ENCODE results near the gene PTPRZ1.

PTPRZ1 gene

DNA sequence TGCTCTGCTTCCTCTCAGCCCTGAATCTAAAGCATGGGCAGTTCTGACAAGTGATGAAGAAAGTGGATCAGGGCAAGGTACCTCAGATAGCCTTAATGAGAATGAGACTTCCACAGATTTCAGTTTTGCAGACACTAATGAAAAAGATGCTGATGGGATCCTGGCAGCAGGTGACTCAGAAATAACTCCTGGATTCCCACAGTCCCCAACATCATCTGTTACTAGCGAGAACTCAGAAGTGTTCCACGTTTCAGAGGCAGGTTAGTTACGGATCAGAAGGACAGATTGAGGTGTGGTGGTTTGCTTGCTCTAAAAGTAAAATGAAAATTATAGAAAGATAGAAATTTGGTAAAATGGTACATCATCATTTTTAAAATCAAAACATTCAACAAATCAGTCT is 140.7 kb downstream of the PTPRZ1 start:
- TF ChIP-seq CTCF (IDR thresholded peaks at IDR 0.05; ENCODE audit: low read depth, low read length): no peak
- DNase-seq: no peak
- no peaks in the 10 kb centered on the region for H3K36me3 ChIP-seq
- H3K27ac ChIP-seq: no peak overlapping the region
- no peak overlapping the region for H3K4me3 ChIP-seq (ENCODE audit: low read depth, low read length)
- no peaks in the 10 kb centered on the region for H3K9me3 ChIP-seq (ENCODE audit: severe bottlenecking)
- H3K27me3 ChIP-seq (ENCODE audit: insufficient read depth, low read depth, severe bottlenecking): no peaks in the 10 kb centered on the region

GRCh38 chr7:122014697-122015096 is 141.7 kb downstream of the PTPRZ1 start:
- no peak for DNase-seq
- H3K9me3 ChIP-seq (ENCODE audit: severe bottlenecking): no peaks in the 10 kb centered on the region
- H3K27me3 ChIP-seq (ENCODE audit: insufficient read depth, low read depth, severe bottlenecking): no peaks in the 10 kb centered on the region
- TF ChIP-seq CTCF (IDR thresholded peaks at IDR 0.05; ENCODE audit: low read depth, low read length): no peak
- H3K36me3 ChIP-seq: no peaks in the 10 kb centered on the region
- no peak overlapping the region for H3K4me3 ChIP-seq (ENCODE audit: low read depth, low read length)
- H3K27ac ChIP-seq: no peak overlapping the region

DNA sequence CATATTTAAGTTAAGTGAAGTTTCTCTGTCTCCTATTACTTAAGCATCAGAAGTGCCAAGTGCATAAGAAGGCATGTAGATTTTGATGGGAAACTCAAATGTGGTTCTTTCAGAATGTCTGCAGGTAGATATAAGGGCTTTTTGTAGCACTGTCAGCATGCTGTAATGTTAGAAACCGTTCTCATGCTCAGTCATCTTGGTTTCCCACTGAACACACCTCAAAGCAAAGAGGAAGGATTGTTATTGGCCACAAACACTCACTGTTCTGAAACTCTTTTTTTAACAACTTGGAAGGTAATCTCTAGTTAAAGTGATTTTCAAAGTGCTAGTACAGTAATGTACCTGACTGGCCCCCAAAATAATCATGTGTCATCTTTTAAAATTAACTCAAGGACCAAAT is 145.1 kb downstream of the PTPRZ1 start:
- Histone ChIP-seq H3K36me3 (no peaks in the 10 kb centered on the region), H3K27ac (no peak overlapping the region), H3K4me3 (ENCODE audit: low read depth, low read length) (no peak overlapping the region), H3K9me3 (ENCODE audit: severe bottlenecking) (no peaks in the 10 kb centered on the region), H3K27me3 (ENCODE audit: insufficient read depth, low read depth, severe bottlenecking) (no peaks in the 10 kb centered on the region)
- TF ChIP-seq CTCF (IDR thresholded peaks at IDR 0.05; ENCODE audit: low read depth, low read length): no peak
- DNase-seq: no peak

- Histone ChIP-seq H3K36me3 (no peaks in the 10 kb centered on the region), H3K9me3 (ENCODE audit: severe bottlenecking) (no peaks in the 10 kb centered on the region), H3K27me3 (ENCODE audit: insufficient read depth, low read depth, severe bottlenecking) (no peaks in the 10 kb centered on the region), H3K27ac (no peak overlapping the region), H3K4me3 (ENCODE audit: low read depth, low read length) (no peak overlapping the region)
- DNase-seq: no peak
- TF ChIP-seq CTCF (IDR thresholded peaks at IDR 0.05; ENCODE audit: low read depth, low read length): no peak
Measured at GRCh38 chr7:122027058-122027457, 154.1 kb downstream of the PTPRZ1 start.

DNA sequence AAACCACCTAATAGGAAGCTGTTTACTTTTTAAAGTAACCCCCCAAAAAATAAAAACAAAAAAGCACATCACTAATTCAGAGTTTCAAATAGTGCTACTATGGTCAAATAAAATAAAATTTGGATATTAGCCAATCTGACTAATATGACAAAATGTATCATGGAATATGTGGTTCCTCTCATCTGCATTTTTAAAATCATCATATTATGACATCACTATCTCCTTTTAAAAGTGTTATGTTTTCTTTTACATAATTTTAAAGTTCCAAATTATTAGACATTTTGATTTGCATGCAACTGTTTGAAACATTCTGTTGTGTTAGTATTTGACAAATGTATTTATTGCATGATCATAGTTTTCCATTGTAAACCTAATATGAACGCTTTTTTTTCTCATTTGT is 160.7 kb downstream of the PTPRZ1 start:
- Histone ChIP-seq H3K27me3 (ENCODE audit: insufficient read depth, low read depth, severe bottlenecking) (no peaks in the 10 kb centered on the region), H3K9me3 (ENCODE audit: severe bottlenecking) (no peaks in the 10 kb centered on the region), H3K27ac (no peak overlapping the region), H3K36me3 (no peaks in the 10 kb centered on the region), H3K4me3 (ENCODE audit: low read depth, low read length) (no peak overlapping the region)
- DNase-seq: no peak
- TF ChIP-seq CTCF (IDR thresholded peaks at IDR 0.05; ENCODE audit: low read depth, low read length): no peak

DNA sequence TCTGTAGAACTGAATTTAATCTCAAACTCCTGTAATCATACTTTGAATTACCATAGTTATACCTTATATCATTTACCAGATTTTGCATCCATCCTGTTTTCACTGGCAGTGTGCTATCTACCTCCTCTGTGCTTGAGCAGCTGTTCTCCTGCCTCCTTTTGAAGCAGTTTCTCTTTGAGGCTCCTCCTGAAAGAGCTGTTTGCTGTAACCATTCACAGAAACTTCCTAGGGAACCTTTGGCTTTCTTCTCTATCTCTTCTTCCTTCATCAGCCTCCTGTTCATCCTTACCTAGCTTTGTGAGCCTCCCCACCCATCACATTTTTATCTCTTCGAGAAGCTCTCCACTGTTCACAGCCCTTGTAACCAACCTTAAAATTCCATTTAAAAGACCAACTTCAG is 162.9 kb downstream of the PTPRZ1 start:
- no peak overlapping the region for H3K4me3 ChIP-seq (ENCODE audit: low read depth, low read length)
- H3K27me3 ChIP-seq (ENCODE audit: insufficient read depth, low read depth, severe bottlenecking): no peaks in the 10 kb centered on the region
- DNase-seq: no peak
- H3K9me3 ChIP-seq (ENCODE audit: severe bottlenecking): no peaks in the 10 kb centered on the region
- no peak overlapping the region for H3K27ac ChIP-seq
- no peaks in the 10 kb centered on the region for H3K36me3 ChIP-seq
- TF ChIP-seq CTCF (IDR thresholded peaks at IDR 0.05; ENCODE audit: low read depth, low read length): no peak
